Amygdala (tissue), 56 donors: ENCODE measurements around the gene EFHB.
A peak's percentile ranks its signal among the peaks of the same experiment; 100 is the strongest.
"Not testable (repeated sequence)": the region's sequence is repeated elsewhere in the genome, so short reads cannot be mapped to it uniquely, and the experiment has no call there.

Experiments
- DNase-seq, 56 donors: peaks; one replicate each; lab custom pipeline; 2025; lab: John Stamatoyannopoulos, UW

Gene EFHB

DNA sequence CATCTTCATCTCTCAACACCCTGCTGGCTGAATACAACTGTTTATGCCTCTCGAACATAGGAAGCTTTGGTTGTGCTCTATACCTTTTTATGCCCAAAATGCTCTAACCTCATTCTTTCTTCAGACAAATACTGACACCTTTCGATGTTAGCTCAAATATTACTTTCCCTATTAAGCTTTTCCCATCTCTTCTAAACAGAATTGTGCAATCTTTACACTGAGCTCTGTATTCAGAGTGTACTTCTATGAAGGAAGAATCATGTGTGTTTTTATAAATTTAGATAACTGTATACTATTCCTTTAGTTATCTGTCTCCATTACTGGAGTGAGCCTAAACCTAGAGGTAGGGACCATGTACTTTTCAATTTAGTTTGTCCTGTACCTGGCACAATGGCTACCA is 1.6 kb downstream of the EFHB start:
- no peak for DNase-seq

DNA sequence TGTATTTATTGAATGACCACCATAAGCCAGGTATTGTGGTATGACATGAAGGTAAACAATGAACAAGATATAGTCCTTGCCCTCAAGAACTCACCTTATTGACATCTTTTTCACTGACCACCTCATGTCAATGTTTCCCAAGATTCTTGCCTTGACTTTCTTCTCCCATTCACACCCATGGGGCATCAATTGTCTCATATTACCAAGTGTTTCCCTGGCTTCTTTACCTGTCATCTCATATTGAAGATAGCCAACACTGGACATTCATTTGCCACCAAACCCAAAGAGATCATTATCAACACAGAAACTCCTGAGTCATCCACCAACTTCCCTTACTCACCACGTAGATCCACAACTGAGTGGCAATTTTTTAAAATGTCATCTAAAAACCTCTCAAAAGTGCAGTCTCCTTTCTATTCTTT is 2.2 kb downstream of the EFHB start:
- DNase-seq: no peak

DNA sequence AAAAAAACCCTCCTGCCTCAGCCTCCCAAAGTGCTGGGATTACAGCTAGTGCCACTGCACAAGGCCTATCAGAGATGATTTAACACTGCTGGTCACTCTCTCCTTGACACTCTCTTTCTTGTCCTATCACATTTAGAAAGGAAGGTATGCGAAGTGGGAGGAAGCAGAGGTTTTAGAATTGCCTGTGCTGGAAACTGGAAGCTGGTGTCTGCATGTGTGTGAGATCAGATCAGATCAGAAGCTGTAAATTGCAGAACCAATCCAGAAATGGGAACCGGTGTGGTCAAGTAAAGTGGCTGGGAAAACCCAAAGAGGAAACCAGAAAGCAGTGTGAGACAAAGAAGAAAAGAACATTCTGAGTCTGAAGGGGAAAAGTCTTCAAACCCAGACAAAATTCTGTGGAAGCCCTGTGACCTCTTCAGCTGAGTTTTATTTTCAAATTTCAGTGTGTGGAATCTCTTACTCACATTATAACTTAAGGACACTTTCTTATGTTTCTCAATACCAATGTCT is 2.8 kb downstream of the EFHB start:
- DNase-seq: peak in 5 of 56 donors; percentile 2 to 49 (median 5)

DNA sequence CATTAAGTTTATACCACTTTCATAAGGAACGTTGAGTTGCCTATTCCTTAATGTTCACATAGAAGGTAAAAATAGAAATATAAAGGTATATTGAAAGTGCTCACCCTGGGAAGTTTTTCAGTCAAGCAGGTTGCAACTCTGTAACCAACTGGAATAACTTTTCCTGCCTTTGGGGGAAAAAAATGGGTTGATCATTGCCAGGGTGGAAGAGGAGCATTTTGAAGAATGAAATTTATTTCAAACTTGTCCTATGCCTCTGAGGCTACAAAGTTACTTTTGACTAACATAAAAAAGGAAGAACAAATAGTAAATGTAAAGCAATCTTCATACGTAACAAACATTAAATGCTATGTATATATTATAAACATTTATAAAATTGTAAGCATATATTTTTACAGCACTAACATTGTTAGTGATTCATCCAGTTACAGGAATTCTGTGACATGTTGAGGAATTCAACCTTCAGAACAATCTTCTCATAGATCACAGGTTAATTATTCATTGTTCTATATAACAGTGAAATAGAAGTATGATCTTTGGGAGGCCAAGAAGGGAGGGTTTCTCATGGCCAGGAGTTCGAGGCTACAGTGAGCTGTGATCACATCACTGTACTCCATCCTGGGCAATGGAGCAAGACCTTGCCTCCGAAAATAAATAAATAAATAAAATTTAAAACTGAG is 13.5 kb downstream of the EFHB start:
- no peak for DNase-seq

DNA sequence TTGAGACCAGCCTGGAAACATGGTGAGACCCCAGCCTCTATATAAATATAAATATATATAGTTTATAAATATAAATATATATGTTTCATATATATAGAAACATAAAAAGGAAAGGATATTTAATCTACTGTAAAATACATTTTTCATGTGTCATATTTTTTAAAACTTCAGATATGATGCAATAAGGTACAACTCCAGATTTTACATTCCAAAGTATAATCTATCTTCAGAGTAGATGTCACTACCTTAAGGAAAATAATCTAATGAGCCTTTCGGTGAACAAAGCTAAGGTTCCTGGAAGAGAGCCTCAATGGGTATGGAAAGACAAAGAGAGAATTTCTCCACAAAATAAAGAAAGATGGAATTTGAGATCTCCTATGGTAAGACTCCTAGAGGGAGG is 16.9 kb downstream of the EFHB start:
- no peak for DNase-seq

DNA sequence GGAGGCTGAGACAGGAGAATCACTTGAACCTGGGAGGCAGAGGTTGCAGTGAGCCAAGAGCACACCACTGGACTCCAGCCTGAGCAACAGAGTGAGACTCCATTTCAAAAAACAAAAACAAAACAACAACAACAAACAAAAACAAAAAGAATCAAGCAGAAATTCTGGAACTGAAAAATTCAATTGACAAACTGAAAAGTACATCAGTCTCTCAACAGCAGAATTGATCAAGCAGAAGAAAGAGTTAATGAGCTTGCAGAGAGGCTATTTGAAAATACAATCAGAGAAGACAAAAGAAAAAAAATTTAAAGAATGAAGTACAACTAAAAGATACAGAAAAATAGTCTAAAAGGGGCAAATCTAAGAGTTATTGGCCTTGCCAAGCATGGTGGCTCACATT is 22.6 kb downstream of the EFHB start:
- DNase-seq: no peak

DNA sequence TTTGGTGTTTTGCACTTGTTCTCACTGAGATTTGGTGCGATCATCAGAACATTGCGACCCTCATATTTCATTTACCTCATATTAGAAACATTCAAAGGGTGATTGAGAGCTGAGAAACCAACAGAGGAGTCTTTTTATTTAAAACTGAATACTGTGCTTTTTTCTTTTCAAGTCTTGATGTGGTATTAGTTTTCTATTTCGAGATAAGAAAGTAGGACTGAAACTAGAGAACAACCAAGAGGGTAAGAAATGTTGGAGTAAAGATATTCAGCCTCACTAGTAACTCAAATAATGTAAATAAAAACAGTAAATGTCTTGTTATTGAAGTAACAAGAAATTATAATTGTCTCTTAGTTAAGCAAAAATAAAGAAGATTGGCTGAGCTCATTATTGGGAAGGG is 26.5 kb downstream of the EFHB start:
- DNase-seq: no peak

DNA sequence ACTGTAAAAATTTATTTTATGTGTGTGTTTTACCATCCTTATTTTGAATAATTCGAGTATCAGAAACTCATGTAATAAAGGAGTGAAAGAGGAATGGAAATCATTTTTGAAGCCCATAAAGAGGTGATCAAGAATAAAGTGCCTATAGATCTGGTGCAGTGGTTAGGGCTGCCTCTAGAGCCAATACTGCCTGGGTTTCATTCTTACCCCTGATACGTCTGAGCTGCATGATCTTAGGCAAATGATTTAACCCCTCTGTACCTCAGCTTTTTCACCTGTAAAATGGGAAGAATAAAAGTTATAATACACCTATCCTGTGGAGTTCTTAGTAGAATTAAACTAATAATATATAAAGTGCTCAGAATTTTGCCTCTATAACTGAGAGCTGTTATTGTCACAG is 30.4 kb downstream of the EFHB start:
- DNase-seq: no peak

DNA sequence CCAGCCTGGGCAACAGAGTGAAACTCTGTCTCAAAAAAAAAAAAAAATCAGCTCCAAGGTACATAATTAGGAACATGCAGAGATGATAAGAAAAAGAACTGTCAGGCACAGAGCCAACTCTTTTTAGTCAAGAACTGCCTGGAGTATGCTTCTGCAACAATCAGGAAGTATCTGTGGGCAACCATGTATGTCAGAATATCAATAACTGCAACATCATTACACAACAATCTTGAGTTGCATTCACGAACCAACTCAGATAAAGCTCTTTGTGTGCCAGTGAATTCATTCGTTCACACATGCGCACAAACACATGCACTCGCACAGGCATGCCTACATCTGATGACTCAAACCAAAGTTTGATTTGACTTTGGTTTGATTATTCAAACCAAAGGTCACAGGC is 32.1 kb downstream of the EFHB start:
- no peak for DNase-seq

DNA sequence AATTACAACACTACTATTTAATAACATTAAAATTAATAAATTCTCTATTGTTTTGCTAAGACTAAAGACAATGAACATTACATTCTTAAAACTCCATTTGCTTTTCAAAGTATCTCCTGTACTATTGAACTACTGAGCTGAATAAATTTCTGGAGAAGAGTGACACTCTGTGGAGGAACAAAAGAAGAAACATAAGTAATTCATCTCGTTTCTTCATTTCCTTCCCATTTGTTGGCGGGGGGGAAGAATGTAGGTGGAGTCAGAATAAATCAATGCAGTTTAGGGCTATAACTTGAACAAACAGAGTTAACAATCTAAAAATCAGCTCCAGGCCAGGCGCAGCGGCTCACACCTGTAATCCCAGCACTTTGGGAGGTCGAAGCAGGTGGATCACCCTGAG is 32.7 kb downstream of the EFHB start:
- DNase-seq: no peak

DNA sequence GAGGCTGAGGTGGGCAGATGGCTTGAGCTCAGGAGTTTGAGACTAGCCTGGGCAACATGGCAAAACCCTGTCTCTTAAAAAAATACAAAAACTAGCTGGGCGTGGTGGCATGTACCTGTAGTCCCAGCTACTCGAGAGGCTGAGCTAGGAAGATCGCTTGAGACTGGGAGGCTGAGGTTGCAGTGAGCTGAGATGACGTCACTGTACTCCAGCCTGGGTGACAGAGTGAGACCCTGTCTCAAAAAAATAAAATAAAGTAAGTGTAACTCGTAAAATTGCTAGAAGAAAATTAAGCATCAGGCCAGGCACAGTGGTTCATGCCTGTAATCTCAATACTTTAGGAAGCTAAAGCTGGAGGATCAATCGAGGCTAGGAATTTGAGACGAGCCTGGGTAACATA is 34.2 kb downstream of the EFHB start:
- not testable (repeated sequence) for DNase-seq

DNA sequence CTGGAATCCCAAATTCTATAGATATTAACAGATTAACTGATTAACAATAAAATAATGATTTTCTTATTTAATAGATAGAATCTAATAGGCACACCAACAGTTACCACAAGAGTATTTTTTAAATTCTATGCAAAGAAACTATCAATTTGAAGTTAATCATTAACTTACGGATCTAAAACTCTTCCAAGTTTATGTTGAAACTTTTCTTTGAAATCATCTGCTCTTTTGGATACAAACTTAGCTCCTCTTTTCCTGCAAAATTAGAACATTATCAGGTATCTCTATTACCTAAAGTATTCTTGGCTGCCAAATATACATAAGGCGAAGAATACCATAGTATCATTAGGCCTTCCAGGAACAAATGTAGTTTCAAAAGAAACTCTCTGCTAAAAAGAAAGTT is 34.8 kb downstream of the EFHB start:
- DNase-seq: no peak

DNA sequence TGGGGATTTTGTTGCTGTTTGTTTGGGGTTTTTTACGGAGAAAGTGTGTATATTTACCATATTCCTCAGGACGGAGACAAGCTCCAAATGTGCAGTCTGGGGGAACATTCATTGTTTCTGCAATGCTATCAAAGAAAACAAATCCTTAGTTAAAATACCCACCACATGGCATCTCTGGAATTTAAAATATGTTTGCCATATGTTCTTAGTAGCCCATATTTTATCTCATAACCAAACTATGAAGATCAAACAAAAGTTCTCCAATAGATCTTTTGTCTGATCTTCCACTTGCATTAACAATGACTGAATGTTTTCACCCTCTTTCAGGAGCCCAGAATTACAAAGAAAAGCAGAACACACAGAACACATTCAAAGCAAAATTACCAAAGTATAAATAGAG is 35.3 kb downstream of the EFHB start:
- DNase-seq: no peak

DNA sequence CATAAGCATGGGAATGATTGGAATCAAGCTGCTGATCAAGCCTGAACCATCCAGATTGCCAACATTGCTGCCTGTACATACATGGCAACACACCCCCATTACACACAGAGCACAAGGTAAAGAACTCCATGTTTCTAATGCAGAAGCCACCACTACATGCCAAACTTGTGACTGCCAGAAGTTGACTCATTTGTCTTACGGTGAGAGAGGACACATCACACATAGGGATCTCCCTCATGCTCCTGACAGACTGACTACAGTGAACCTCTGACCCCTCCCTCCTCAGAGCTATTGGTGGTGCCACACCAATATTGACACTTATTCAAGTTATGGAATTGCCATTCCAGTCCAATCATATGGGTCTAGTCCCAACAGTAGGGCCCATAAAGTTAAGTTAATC is 42.3 kb downstream of the EFHB start:
- no peak for DNase-seq

DNA sequence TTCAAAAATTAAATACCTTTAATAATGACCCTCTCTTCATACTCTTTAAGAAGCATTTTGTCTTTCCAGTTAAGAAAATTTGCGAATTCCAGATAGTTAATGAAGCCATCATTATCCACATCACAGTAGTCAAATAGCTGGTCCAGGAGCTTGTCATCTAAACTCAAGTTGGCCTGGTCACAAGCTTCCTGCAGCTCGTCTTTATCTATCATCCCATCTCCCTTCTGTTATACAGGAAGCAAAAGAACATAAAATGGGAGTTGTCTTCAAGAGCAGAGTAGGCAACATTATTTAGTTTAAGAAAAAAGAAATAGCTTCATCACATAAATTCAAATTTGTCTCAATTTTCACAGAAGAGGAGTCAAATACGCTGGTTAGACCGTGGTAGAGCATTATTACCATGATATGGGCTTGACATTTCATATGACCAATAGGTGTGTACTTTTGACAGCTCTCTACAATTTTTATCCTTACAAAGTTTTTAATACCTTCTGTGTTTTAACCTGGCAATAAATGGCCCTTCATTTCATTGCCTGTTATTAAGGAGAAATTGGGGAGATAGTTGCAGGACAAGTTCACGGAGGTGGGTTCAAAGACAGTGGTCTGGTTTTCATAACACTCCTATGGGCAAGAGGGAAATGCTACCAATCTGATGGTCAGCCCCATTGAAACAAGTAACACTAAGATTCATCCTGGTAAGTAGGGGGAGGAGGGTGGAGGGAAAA is 45.4 kb downstream of the EFHB start:
- DNase-seq: no peak

DNA sequence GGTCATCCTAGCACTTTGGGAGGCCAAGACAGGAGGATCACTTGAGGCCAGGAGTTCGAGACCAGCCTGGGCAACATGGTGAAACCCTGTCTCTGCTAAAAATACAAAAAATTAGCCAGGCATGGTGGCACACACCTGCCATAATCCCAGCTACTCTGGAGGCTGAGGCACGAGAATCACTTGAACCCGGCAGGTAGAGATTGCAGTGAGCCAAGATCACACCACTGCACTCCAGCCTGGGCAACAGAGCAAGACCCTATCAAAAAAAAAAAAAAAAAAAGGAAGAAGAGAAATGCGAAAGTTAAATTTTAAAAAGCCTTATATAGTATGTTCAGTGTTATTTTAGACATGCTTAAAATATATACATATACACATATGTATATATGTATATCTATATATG is 46.9 kb downstream of the EFHB start:
- not testable (repeated sequence) for DNase-seq

DNA sequence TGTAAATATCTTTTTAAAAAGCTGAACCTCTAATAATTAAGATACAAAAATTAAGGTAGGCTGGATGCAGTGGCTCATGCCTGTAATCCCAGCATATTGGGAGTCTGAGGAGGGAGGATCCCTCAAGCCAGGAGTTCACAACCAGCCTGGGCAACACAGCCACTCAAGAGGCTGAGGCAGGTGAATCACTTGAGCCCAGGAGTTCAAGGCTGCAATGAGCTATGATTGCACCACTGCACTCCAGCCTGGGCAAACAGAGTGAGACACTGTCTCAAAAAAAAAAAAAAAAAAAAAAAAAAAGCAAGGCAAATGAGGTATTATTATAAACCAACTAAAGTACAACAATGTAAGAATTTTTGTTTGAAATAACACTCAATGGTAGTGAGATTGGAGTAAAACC is 47.6 kb downstream of the EFHB start:
- no peak for DNase-seq

DNA sequence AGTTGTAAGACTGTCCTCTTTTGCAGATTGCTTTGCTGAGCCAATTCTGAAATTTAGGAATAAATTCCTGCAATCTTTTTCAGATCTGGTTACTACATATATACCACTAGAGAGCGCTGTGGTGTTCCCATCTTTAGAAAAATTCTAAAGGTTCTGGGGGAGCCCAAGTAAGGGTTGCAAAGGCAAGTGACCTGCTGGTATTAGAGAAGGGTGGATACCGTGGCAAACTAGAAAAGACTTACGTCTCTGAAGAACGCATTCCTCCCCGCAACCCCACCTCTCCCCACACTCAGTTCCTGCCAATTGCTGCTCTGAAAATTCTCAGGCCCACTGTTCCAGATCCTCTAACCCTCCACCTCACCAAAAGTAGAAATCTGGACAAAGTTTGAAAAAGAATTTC is 48.5 kb downstream of the EFHB start:
- DNase-seq: peak in 4 of 56 donors; percentile 1 to 8 (median 4)

DNA sequence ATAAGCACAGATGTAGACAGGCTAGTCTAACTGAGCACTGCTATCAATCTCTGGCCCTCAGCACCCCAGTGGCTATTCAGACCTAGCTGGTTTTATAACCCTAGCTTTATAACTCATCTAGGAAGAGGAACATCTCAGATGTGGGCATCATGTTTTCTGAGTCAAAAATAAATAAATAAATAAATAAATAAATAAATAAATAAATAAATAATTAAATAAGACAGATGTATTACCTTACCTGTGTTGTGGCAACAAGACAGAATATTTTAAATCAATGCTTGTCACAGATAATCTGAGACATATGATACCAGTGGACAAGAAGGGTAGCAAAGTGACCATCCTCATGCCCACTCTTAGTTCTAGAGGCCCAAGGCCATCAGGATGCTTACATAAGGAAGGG is 52.2 kb downstream of the EFHB start:
- no peak for DNase-seq

DNA sequence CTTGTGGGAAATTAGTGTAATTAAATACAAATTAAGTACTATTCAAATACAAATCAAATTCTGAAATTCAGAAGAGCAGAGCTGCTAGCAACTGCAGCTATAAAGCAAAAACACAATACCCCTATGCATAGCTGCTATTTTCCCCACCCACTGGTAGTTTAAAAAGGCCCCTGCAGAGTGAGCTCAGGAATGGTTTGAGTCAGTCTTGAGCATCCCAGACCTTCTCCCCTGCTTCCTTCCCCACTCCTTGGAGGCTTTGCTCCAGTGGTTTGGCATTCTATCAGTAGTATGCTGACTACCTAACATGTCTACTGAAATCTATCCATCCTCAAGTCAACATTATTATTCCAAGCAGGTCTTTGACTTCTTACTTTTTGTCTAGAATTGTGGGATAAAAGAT is 53.0 kb downstream of the EFHB start:
- DNase-seq: no peak

DNA sequence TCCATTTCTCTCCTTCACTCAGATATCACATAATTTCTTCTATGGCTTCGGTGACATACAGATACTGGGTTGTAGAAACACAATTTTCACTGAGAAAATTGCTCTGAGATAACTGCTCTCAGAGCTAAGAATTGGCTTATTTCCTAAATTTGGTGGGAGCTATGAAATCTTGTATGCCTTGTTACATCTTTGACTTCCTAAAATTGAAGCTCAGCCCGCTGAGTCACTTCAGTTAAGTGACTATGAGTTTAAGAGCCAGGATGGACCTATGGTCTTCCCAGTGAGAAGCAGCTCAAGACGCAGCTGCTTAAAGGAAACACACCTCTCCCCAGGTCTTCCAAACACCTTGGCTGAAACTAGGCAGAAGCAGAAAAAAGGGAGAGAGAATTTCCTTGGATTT is 56.4 kb downstream of the EFHB start:
- no peak for DNase-seq

DNA sequence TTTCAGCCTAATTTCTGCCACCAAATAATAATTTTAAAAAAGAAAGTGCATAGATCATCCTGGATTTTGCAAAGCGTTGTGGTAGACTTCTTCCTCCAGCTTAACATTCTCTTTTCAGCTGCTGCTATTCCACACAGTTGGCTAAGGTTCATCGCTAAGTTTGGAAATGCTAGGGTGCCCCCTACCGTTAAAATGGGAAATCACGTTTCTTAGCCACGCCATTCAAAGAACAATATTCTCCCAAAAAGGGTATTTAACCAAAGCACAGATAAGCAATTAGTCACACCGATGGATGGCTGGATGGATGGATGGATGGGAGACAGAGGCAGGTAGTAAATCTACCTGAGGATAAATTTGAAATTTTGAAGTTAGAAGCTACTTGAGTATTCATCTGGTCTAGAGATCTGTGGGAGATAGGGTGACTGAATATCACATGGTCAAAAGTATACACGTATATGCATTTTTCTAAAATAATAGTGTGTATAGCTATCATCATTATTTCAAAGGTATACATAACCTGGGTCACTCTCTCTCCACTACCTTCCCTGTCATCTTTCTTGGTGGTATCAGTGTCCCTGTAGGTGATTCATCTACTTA is 67.2 kb downstream of the EFHB start:
- DNase-seq: peak in 37 of 56 donors; percentile 2 to 86 (median 24)
